NCI-H82 (cell line): ENCODE data around the gene BNIP5.

Experiments
- DNase-seq: peaks from one replicate; lab custom pipeline; 2025; lab: John Stamatoyannopoulos, UW

Gene BNIP5

DNA sequence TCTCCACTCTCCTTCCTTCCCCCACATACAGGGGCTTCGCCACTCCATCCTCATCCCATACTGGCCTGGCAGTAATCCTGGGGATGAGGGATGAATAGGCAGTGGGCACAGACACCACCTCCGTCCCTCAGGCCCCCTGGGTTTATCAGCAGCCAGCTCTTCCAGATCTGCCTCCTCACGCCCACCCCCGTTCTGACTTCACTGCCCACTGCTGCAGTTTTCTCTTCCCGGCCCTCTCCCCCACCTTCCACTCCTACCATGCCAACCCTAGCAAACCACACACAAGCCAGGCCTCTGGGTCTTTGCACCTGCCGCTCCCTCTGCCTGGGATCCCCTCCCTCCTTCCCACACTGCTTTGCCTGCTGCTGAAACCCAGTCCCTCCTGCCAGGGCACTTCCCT, 44.5 kb downstream of the BNIP5 start:
- no peak for DNase-seq

DNA sequence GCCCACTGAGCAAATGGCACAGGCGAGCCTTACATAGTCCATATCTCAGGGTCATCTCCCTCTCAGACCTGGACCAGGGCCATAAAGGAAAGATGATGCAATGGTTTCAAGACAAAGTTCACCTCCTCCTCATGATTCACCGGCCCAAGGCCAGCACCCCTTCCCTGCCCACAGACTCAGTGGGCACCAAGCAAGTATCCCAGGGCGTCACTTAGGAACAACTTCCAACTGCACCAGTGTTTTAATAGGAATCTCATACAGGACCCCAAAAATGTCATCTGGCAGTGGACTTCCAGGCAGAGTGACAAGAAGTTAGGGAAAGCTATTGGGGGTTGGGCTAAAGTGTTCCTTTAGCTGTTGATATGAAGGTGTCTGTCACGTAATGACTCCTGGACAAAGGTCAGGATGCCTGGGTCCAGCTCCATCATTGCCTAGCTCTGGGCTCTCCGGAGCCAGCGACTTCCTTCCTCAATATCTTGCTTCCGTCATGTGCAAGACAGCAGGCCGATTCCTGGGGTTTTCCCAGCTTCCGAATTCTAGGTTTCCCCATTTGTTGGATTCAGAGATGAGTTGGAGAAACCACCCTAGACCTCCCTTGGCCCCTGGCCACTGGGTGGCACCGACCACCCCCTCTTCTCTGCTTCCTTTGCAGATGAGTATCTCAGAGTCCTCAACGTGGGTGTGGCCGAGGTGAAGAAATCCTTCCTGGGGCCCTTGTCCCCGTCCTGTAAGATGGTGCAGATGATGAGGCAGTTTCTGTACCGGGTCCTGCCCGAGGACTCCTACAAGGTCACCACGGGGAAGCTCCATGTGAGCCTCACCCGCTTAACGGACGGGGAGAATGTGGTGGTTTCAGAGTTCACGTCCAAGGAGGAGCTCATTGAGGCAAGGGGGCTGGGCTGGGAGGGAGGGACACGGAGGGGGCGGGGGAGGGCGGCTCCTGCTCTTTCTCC, 45.7 kb downstream of the BNIP5 start:
- DNase-seq, result no peak

DNA sequence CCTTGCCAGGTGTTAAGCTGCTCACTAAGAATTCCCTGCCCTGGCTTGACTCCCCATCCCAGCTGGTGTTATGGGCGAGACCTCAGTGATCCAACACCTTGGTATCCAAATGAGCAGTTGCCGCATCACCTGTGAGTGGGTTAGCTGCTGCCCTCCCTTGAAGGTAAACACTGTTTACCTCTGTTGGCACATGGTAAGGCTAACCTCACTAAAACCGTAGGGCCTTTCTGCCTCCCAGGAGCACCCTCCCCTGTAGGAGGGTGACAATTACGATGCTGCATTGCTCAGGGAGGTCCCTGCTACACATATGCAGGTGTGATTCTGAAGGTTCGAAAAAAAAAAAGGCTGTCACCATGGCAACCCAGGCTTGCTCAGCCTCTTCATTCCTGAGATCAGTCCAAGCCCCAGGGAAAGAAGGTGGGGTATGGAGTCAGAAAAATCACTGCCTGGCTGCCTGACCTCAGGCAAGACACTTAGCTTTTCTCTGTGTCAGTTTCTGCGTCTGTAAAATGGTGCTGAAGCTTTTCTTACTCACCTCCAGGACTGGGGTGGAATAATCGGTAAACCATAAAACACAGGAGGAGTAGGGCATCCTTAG, 47.3 kb downstream of the BNIP5 start:
- DNase-seq, result peak; percentile 73

DNA sequence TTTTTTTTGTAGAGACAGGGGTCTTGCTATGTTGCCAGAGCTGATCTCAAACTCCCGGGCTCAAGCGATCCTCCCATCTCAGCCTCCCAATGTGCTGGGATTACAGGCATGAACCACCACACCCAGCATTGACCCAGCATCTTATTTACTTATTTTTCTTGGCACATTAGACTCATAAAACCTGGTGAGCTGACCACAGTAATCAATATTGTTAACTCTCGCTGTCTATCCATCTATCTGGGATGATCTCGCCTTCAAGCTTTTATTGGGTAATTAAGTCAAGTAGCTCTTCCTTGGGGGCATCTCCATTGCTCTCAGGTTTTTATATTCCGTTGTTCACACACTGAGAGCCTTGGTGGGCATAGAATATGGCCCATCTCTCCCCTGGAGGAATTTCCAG, 49.8 kb downstream of the BNIP5 start:
- no peak for DNase-seq

DNA sequence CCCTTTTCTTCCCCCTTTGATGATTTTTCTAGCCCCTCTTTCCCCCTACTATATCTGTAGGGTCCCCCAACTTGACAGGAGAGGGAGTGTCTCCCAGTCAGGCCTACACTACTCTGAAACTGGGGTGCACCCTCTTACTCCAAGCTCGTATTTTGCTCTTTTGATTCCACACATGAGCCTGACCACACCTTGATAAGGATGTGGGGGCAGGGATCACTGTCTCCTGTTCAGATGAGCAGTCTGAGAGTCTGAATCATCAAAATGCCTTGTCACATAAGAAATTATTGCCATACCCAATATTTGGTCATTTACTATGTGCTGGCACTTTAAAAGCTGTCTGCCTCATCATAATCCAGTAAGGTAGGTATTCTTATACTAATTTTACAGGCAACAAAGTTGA, 50.9 kb downstream of the BNIP5 start:
- no peak for DNase-seq

DNA sequence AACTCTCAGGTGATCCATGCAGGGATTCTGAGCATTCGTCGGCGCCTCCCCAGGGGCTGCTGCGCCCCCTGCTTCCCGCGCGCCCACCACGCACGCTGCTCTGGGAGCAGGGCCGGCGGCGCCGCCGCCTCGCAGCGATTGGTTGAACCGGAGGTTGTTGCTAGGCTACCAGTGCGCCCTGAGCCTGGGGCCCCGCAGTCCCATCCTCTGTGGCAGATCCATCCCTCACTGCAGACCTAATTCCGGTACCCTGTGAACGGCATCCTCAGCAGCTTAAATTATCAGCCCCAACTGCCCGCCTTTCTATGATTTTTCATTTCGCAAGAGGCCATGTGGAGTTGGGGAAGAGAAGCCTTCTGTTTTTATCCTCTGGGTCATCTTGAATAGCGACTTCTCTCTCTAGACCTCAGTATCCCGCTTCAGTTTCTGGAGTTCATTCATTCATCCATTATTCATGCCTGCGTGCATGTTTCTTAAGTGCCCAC, 51.5 kb downstream of the BNIP5 start:
- DNase-seq, result peak; percentile 80

DNA sequence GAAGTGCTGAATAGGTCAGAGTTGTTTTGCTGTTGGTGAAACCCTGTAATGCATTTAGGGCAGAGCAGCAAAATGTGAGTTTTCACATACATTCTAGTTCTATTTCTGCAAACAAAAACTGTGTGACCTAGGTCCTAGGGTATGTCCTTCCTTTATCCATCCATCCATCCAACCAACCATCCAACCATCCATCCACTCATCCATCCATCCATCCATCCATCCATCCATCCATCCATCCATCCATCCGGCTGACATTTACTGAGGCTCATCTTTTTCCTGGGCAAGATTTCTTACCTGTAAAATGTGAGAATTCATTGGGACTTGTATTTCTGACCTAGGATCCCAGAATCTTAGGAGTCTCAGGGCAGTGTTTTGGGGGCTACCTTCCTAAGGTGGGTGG, 52.3 kb downstream of the BNIP5 start:
- no peak for DNase-seq

DNA sequence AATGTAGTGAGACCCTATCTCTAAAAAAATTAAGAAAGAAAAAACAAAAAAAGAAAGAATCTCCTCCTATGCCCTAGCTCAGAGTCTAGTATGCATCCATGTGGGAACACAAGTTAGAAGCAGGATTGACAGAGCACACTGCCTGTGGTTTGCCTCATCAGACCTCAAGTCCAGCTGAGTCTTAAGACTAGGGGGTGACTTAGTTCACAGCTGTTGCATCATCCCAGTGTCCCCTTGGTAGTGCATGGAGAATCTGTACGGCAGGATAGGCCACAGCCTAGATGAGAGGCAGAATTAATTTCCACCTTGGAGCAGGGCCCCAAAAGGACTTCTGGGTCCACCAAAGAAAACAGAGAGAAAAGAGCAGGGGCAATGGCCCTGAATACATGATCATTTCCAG, 53.1 kb downstream of the BNIP5 start:
- no peak for DNase-seq

DNA sequence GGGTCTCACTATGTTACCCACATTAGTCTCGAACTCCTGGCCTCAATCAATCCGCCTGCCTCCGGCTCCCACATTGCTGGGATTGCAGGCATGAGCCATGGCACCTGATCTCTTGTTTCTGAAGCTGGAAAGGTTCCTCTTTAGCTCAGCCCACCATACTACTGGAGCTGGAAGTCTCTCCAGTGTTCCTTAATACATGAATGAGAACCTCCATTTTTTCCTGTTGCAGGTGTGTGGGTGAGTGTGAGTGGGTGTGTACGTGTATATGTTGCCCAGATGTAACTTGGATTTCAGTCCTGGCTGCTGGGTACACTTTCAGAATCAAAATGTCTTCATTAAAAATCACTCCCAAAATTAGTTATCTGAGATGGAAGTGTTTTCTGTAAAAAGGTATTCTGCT, 55.7 kb downstream of the BNIP5 start:
- DNase-seq, result no peak

DNA sequence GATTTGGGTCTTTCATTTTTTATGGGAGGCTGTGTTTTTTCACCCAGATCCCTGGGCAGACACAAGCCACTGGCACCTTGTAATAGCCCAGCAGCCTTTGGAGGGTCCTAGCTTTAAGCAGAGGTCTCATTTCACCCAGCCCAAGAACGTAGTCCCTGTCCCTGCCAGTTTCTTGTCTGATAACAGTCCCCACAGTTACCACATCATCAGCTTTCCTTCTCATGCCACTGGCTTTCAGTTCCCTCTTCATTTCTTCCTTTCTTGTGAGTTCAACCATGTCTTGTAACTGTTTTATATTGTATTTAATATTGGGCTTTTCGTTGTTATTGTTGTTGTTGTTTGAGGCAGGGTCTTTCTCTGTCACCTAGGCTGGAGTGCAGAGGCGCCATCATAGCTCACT, 56.2 kb downstream of the BNIP5 start:
- no peak for DNase-seq

DNA sequence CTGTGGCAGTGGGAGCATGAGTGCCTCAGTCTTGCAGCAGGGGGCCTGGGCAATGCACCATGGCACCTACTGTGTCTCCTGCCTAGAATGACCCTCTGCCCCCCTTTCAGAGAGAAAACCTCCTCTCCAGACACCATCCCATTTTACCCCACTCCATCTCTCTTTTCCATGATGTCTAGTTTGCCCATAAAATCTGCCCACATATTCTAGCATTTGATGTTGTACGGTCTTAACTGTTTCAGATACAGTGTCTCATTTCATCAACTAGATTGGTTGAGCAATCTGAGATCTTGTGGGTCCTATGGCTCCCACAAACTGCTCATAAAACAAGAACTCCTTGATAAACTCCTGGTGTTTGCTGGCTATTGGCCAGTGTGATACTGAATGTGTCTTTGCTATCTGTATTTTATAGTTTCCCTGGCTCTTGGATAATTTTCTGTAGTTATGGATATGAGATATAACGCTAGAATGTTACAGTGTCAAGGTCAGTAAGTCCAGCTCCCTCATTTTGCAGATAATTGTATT, 58.7 kb downstream of the BNIP5 start:
- no peak for DNase-seq

DNA sequence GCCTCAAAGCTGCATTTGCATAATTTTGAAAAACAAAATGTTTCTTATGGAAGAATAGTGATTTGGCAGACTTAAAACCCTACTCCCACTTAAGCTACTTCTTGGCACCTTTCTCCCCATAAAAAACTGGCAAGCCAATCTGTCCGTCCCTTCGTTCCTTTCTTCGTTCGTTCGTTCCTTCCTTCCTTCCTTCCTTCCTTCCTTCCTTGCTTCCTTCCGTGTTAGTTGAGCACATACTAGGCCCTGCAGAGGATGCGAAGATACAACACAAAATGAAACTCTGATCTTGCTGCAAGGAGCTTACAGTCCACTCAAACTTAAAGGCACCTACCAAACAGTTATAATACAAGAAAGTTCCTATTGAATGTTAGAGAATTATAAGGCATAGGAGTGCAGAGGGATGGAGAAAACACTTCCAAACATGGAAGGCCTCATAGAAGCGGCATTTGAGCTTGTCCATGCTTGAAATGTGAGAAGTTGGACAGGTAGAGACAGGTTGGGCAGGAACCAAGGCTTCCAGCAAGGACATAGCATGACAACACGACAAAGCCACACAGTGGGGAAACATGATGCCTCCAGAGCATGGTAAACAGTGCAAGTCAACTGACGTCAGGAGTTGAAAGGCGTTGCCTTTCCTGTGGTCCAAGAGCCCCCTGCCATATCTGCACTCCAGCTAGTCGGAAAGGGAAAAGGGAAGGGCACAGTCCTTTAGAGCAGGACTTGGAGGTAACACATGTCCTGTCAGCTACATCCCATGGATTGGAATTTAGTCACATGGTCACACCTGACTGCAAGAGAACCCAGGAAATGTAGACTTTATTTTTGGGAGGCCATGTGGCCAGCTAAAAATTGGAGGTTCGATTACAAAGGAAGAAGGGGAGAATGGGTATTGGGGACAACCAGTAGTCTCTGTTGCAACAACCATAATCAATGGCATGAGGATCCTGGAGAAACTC, 59.8 kb downstream of the BNIP5 start:
- DNase-seq, result no peak

DNA sequence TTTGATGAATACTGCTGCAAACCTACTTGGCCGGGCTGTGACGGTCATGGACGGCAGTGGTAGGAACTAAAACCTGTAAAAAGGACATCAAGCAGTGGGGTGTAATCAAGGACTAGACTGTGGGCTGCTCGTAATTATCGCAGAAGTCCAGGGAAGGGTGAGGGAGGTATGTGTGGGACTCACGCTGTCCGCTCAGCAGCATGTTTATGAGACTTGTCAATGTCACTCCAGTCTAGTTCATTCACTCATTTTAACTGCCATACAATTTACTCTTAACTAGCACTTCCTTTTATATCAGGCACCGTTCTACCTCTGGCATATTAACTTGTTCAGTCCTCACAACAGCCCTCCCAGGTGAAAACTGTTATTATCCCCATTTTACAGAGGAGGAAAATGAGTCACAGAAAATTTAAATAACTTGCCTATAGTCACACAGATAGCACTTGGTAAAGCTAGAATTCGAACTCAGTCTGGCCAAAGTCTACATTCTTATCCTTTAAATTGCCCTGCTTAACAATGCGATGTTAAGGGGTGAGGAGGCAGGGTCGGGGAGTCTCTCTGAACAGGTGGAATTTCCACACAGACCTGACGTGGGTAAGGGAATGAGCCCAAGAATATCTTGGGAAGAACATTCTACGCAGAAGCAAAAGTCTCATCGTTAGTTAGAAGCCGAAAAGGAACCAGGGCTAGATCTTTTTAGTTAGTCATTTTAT, 62.7 kb downstream of the BNIP5 start:
- no peak for DNase-seq

DNA sequence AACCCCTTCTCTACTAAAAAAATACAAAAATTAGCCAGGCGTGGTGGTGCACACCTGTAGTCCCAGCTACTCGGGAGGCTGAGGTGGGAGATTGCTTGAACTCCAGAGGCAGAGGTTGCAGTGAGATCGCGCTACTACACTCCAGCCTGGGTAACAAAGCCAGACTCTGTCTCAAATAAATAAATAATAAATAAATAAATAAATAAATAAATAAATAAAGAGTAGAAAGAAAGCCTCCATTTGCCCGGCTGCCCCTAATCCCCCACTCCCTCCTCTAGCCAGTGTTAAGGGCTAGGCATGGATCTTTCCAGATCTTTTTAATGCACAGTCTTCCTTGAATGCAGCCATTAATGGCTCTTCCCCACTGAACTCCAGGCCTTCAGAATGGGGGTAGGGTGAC, 63.6 kb downstream of the BNIP5 start:
- DNase-seq, result no peak

DNA sequence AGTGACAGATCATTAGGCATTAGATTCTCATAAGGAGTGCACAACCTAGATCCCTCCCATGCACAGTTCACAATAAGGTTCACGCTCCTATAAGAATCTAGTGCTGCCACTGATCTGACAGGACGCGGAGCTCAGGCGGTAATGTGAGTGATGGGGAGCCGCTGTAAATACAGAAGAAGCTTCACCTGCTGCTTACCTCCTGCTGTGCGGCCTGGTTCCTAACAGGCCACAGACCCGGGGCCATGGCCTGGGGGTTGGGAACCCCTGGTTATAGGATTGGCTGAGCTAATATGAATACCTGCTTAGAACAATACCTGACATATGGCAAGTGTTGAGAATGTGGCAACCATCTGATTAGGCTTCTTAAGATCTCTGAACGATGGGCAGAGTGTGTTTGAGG, 64.5 kb downstream of the BNIP5 start:
- DNase-seq, result peak; percentile 82

DNA sequence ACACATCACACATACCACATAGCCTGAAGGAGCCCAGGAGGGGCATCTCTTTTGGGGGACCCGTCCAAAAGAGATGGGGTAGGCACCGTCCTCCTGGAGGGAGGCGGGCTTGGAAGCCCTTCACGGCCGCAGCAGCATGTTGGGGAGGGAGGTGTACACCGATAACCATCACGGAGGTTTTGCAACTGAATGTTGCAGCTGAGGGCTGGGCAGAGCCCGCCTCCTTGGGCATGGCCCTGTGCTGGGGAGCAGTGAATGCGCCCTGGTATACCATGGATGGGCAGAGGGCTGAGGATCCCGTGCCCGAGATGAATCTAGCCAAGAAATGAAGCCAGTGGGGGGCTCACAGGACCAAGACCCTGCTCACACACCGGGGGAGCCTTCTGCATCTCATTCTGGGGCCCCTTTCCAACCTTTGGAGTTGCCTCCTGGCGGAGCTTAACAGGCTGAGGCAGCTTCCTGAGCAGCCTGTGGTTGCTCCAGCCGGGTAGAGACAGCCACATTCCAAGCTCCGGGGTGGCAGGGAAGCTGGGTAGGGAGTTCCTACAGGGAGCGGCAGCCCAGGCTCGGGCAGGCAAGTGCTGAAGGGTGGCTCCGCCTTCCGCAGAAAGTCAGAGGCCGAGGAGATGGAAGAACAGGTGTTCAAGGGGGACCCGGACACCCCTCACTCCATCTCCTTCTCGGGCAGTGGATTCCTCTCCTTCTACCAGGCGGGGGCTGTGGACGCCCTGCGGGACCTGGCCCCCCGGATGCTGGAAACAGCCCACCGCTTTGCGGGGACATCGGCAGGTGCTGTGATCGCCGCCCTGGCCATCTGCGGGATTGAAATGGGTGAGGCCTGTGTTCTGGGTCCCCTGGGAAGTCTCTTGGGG, 66.6 kb downstream of the BNIP5 start, which contains the start of gene PNPLA1:
PNPLA1 (plus strand) TSS at position 227 of the 872 bp plus-strand sequence; CDS start at position 627, 400 bp downstream.
- DNase-seq, result no peak

DNA sequence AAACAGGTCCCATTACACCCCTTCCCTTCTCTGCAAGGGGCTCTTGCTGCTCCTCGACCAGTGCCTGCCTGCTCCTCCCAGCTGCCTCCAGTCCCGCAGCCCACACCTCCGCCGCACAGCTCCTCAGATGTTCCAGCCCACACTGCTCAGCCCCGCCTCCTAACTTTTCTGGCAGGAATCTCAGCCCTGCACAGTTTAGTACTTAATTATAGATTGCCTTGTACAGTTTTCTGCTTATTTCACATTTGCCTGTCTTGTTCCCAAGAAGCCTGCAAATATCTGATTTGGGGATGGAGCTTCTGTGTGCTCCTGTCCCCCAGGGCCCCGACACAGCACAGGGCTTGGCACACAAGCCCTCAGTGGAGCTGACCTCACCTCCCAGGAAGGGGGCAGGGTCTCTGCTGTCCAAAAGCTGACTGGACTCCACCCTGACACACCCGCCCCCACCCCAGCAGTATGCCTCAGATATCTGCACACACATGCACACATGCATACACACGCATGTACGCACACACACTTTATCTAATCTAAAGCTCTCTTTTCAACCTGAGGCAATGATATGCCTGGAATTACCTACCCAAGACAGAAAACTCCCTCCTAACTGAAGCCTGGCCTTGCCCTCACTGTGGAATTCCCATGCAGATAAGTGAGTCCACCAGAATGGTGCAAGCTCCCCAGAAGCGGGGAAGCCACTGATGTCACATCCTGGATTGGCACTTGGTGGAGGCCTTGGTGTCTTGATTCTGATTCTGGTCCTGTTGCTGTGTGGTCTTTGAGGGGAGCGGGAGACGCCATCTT, 68.0 kb downstream of the BNIP5 start:
- DNase-seq, result no peak

DNA sequence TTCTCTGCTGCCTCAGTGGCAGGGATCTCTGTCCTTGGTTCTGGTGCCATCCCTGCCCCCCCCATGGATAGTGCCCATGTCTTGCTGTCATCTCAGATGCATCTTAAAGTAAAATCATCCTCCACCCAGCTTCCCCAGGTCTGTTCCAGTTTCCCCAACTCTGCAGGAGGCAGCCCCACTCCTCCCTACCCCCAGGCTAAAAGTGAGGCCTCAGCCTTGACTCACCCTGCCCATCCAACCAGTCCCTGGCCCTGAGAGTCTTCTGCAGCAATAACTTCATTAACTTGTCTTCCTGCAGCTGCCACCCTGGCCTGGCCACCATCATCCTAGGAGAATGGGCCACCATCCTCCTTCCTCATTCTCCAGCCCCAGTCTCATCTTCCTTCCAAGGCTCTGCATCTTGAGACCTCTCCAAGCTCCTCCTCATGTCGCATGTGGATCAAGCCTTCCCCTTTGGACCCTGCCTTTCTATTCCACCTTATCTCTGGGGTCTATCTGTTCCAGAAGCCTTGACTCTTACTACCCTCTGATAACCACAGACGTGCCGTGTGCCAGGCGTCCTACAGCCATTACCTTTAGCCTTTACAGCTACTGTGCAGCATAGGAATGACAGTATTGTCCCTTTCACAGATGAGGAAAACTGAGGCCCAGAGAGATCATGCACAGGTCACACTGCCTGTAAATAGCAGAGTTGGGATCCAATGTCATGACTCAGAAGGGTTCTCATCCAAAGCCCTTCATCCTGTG, 68.8 kb downstream of the BNIP5 start:
- DNase-seq, result no peak
